C4-2B (cell line): ENCODE measurements around the gene ASB16.

Experiments used
- H3K27ac ChIP-seq: fragments of 450-650 bp; 2 replicates; pipeline ENCODE4 v1.5.1; 2017
- CTCF ChIP-seq: fragments of 450-650 bp; conservative IDR thresholded peaks from 2 replicates; pipeline ENCODE4 v1.5.1; 2017; ENCODE audit warnings: mild to moderate bottlenecking
- ZFX ChIP-seq: fragments of 450-650 bp; IDR thresholded peaks from 2 replicates; pipeline ENCODE4 v1.6.1; 2017

The ASB16 gene

GRCh38 chr17:44202756-44203155 is 32.3 kb downstream of the ASB16 start:
- no peak overlapping the region for H3K27ac ChIP-seq
- TF ChIP-seq ZFX: no peak
- TF ChIP-seq CTCF: no peak

GRCh38 chr17:44203731-44204440 is 33.4 kb downstream of the ASB16 start:
- H3K27ac ChIP-seq: no peak overlapping the region

GRCh38 chr17:44204441-44204882 is 34.0 kb downstream of the ASB16 start:
- H3K27ac ChIP-seq: no peak overlapping the region
- no peak for TF ChIP-seq CTCF
- no peak for TF ChIP-seq ZFX

More at GRCh38 chr17:44203731-44204440, 33.4 kb downstream of the ASB16 start:
- peak; percentile 64 for TF ChIP-seq CTCF
- no peak for TF ChIP-seq ZFX

GRCh38 chr17:44205962-44206824 is 35.7 kb downstream of the ASB16 start:
- no peak overlapping the region for H3K27ac ChIP-seq

GRCh38 chr17:44206825-44207155 is 36.3 kb downstream of the ASB16 start:
- H3K27ac ChIP-seq: no peak overlapping the region
- TF ChIP-seq ZFX (no peak), CTCF (no peak)

More at GRCh38 chr17:44205962-44206824, 35.7 kb downstream of the ASB16 start:
- TF ChIP-seq CTCF (no peak; the same call in 1 of the 2 replicates), ZFX (no peak)

- TF ChIP-seq ZFX: no peak
- no peak for TF ChIP-seq CTCF
- H3K27ac ChIP-seq: no peak overlapping the region
Observed at GRCh38 chr17:44207319-44207718, 36.8 kb downstream of the ASB16 start.

- H3K27ac ChIP-seq: no peak overlapping the region
- TF ChIP-seq CTCF (no peak), ZFX (no peak)
Observed at GRCh38 chr17:44207743-44208142, 37.2 kb downstream of the ASB16 start.
